ENCODE data around the gene CSNK1D. TPM values are rescaled to one million over a fixed set of nuclear protein-coding genes. Genes with fewer than 3 reads are reported as not detected.
A peak's percentile ranks its signal among the peaks of the same experiment; 100 is the strongest.

Gene CSNK1D
- total RNA-seq, 1 donor from 2014 or later: 58.9 TPM

DNA sequence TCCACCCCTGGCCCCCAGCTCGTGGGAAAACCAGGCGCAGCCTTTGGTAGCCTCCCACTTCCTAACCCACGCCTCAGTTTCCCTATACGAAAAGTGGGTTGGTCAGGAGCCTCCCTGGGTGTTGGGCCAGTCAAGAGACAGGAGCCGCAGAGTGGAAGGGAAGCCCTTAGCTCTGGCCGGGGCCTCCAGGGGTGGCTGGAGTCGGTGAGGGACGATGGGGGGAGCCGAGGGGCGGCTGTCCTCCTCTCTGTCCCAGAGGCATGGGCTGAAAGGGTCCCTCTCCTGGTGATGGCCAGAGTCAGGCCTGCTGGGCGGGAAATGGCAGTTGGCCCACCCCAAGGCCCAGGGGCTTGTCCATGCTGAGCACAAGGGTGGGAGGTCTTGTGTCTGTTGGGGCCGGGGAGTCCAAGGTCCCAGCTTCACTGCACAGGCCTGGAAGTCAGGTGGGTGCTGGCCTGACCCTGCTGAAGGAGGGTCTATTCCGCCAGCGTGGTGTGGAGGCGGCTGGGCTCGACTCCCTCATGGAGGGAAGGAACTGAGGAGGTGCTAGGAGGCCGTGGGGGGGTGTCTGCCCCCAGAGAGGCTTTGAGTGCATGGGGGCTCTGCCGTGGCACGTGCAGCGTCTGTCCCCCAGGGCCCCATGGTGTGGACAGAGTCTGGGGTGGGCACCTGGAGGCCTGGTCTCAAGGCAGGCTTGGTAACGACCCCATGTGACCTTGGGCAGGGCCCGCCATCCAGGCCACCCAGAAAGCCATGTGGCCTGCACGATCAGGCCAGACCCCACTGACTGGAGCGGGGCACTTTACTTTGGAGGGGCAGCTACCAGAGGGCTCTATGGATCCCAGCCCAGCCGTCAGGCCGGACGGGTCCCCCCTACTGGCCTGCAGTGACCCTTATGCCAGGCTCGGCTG is 43.5 kb downstream of the CSNK1D start:
- DNase-seq (ENCODE audit: low read depth, low spot score): no peak

DNA sequence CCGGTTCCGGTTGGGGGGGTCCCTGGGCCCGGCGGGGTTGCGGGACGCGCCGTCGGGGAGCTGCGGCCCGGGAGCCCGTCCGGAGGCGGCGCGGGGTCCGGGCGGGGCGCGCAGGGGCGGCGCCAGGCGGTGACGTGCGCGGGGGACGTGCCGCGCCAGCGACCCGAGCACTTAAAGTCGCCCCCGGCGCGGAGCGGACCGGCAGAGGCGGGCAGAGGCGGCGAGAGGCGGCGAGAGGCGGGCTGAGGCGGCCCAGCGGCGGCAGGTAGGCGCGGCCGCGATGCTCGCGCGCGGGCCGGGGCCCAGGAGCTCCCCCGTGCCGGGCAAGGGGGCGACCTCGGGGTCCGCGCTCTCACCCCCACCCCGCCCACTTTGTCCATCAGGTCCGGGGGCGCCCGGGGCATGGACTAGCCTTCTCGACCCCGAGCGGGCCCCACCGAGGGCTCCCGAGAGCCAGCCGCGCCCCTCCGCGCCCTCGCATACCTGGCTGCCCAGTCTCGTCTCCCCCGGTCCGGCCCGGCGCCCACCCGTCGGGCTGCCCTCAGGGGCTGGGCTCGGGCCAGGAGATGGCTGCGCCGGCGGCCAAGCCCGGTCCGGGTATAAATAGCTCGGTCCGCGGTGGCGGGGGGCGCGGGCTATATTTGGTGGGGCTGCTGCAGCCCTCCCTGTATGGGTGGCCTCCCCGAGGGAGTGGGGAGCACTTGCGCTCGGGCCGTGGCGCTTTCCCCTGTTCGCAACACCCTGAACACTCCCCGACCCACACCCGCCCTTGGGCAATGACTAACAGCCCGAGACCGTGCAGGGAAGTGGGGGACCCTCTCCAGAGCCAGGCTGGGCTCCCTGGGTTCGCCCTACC is 44.4 kb downstream of the CSNK1D start, which contains the start of gene SLC16A3:
Gene SLC16A3, plus strand, starts transcription at position 201 of the 856 bp plus-strand sequence. CDS start 6,967 bp downstream, outside the sequence.
- no peak for DNase-seq (ENCODE audit: low read depth, low spot score)

DNA sequence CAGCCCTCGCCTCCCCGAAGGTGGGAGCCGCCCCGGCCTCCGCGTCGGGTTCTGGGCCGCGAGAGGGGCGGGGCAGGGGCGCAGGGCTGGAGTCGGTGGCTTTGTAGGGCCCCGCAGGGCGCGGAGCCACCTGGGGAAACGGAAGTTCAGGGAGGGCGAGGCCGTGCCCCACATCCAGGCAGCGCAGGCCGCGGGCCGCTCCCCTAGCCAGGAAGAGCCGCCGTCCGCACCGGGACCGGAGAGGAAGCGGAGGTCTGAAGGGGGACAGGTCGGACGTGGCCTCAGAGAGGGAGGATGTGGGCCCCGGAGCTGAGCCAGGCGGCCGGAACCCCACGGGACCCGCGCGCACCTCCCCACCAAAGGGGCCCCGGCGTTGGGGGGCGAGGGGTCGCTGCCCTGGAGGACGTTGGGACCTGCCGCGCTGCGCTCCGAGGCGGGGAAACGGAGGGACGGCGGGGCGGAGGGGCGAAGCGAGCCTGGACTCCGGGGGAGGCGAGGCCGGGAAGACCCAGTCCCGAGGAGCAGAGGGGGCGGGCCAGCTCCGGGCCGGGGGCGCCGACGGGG is 45.1 kb downstream of the CSNK1D start:
- no peak for DNase-seq (ENCODE audit: low read depth, low spot score)

DNA sequence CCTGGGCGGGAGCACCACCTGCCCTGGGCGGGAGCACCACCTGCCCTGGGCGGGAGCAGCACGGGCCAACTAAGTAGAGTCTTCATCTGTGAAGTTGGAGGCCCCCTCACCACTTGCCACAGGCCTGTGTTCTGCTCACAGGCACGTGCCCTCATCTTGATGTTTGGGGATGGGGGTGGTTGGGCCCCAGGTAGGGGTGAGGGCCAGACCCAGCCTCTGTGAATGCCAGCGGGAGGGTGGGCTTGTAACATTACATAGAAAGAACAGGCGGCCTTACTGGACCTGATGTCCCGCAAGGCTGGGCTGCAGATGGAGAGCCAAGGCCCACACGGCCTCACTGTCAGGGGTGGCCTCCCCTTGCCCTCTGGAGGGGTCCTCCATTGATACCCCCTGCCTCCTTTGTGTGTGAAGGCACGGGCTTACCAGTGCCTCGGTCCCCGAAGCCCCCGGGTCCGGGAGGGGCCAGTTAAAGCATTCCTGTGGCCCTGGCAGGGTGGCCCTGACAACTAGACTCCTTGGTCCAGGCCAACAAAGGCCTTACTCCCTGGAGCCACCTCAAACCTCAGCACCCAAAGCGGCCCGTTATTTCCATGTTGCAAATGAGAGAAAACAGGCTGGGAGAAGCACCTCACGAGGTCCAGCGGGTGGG is 45.7 kb downstream of the CSNK1D start:
- no peak for DNase-seq (ENCODE audit: low read depth, low spot score)

DNA sequence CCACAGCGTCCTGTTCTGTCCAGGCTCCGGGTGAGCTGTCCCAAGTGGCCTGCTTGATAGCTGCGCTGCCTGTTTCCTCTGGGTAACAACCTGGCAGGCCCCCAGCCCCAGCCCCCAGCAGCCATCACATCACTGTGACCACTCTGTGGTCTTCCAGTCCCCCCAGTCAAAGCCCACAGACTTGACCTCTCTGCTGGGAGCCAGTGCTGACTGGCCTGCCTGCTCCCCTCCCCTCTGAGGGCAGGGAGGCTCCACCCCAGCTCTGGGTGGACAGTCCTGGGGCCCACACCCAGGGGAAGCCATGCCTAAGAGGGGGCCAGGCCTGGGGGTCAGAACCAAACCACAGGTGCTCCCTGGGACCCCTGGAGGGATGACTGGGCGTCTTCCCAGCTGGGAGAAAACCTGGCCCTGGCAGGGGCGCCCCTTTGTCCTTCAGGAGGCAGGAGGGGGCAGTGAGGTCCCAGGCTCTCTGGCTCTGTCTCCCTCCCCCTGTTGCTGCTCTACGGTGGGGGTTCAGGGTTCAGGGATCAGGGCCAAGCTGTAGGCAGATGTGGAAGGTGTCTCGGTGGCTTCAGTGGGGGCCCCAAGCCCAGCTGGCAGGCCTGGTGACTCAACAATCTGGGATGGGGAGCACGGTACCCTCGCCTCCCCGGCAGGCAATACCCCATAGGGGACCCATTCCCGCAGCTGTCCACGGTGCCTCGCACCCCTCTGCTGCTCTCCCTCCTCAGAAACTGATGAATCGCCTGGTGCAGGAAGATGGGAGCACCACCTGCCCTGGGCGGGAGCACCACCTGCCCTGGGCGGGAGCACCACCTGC is 46.5 kb downstream of the CSNK1D start:
- no peak for DNase-seq (ENCODE audit: low read depth, low spot score)

DNA sequence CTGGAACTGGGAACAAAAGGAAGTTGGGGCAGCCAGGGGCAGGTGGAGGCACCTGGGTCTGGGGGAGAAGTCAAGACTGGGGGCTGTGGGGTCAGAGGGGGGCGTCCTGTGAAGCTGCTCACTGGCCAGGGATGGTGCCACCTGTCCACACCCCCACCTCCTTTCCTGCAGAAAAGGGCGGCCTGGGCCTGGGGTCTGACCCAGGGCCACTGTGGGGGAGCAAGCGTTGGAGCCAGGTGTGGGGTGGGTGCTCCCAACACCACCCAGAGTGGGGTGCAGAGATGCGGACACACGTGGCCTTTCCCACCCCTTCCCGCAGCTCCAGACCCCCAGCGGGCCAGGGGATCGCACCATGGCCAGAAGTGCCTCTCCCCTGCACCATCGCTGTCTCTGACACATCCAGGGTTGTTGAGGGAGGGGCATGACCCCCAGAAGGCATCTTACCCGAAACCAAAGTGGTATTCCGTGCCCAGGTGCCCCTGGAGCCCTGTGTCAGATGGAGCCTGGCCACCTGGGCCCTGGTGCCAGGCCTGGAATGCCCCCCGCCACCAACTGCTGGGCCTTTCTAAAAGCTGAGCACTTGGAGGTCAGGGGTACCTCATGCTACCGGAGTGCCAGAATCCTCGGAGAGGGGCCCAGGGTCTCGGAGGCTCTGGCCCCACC is 47.2 kb downstream of the CSNK1D start:
- no peak for DNase-seq (ENCODE audit: low read depth, low spot score)

DNA sequence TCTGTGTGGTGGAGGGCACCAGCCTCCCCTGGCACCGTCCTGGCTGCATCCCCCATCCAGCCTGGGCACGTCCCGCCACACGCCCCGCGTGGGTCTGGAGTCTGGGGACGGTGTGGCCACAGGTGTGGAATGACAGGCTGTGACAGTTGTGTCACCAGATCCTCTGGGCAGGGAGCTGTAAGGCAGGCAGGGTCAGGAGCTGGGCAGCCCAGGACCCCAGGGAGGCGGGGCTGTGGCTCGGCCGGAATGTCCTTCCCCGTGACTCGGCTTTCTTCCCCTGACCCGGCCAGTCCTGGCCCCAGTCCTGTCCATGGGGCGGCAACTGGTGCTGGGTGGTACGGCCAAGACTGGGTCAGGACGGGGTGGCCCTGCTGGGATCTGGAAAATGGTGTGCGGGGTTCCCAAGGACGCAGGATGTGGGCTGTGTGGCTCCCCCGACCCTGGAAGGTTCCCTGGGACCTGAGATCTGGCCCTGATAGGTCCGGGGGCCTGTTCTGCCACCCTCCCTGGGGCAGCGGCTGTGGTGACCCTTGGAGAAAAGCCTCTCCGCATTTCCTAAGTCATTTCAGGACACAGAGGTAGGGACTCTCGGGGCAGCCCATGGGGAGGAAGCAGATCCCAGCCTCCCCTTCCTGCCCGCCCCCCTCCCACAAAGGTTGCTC is 48.0 kb downstream of the CSNK1D start:
- DNase-seq (ENCODE audit: low read depth, low spot score): no peak

DNA sequence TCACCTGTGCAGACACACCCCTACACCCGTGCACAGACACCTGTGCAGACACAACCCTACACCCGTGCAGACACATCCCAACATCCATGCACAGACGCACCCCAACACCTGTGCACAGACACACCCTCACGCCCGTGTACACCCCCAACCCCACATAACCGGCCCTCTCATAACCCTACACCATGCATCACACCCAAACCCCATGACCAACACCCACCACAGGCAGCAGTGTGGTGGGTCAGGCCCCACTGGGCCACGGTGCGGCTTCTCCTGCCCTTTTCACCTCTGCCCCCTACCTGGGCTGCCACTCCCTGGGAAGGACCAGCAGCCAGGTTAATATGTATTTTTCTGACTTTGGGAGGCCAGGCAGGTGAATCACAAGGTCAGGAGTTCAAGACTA is 48.8 kb downstream of the CSNK1D start:
- DNase-seq (ENCODE audit: low read depth, low spot score): no peak

DNA sequence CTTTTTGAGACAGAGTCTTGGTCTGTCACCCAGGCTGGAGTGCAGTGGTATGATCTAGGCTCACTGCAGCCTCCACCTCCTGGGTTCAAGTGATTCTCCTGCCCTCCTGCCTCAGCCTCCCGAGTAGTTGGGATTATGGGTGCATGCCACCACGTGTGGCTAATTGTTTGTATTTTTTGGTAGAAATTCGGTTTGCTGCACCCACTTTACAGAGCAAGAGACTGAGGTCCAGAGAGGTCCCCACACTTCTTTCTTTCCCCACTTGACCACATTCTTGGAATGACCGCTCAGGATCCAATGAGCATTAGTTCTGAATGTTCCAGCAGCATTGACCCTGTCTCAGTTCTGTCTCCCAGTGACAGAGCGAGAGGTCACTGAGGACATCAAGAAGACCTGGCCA is 50.0 kb downstream of the CSNK1D start:
- DNase-seq (ENCODE audit: low read depth, low spot score): no peak

DNA sequence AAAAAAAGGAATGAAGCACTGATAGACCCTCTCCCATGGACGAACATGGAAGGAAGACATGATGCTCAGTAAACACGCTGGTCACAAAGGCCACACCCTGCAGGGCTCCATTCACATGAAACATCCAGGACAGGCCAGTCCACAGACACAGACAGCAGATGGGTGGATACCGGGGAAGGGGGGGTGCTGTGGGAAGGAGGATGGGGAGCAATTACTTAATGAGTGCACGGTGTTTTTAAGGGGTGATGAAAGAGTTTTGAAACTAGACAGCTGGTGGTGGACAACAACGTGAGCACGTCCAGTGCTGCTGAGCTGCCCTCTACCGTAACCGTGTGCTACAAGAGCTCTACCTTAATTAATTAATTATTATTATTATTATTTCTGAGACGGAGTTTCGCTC is 50.7 kb downstream of the CSNK1D start:
- DNase-seq (ENCODE audit: low read depth, low spot score): no peak

DNA sequence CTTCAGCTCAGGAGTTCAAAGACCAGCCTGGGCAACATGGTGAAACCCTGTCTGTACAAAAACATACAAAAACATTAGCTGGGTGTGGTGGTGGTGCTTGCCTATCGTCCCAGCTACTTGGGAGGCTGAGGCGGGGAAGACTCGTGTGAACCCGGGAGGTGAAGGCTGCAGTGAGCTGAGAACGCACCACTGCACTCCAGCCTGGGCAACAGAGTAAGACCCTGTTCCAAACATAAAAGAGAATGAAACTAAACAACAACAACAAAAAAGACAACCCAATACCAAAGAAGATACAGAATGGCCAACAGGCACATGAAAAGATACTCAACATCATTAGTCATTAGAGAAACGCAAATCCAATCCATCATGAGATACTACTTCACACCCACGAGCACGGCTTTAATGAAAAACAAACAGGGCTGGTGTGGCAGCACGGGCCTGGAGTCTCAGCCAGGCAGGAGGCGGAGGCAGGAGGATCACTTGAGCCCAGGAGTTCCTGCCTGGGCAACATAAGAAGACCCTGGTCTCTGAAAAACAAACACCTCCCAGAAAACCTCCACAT is 52.1 kb downstream of the CSNK1D start:
- no peak for DNase-seq (ENCODE audit: low read depth, low spot score)

DNA sequence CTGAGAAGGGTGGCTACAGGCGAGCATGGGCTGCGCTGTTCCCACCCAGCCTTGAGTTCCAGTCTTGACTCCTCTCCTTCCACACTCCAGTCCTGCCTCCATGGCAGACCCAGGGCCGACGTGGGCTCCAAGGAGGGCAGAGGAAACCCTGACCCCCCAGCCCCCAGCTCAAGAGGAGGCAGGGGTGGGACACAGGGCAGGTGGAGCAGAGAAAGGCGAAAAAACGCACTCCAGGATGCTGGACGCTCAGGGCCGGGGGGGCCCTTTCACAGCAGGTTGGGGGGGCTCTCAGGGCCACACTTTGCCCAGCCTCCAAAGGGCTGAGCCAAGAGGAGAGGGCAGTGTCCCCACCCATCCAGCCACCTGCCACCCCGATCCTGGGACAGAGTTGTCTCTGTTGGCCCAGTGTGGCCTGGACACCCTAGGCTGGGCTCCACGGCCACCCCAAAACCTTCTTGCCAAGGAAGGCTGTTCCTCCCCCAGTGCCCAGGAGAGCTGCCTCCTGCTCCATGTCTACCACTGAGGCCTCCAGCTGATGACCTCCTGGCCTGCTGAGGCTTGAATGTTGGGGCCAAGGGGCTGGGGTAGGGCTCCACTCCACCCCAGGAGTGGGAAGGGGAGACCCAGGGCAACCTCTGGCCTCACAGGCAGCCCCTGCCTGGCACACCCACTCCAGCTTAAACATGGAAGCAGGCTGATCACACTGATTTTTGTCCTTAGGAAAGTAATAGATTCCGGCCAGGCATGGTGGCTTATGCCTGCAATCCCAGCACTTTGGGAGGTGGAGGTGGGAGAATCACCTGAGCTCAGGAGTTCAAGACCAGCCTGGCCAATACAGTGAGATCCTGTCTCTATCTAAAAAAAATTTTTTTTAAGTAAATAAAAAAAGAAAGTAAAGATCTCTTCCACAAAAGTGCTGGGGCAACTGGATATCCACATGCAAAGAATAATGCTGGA is 53.5 kb downstream of the CSNK1D start:
- no peak for DNase-seq (ENCODE audit: low read depth, low spot score)

DNA sequence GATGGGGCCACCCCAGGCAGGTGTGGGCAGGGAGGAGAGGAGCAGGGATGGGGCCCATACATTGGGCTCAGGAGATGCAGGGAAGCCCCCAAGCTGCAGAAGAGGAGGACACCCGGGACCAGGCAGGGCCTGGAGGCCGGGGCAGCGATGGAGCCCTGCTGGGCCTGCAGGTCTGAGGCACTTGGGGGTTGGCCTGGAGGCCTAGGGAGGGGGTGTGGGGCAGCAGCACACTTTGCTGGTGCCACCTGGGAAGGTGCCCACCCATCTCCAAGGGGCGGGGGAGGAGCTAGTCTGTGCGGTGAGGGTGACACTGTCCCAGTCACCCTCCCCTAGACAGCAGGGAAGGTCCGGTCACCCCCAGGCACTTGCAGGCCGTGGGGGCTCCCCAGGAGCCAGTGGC is 54.4 kb downstream of the CSNK1D start:
- DNase-seq (ENCODE audit: low read depth, low spot score): no peak

DNA sequence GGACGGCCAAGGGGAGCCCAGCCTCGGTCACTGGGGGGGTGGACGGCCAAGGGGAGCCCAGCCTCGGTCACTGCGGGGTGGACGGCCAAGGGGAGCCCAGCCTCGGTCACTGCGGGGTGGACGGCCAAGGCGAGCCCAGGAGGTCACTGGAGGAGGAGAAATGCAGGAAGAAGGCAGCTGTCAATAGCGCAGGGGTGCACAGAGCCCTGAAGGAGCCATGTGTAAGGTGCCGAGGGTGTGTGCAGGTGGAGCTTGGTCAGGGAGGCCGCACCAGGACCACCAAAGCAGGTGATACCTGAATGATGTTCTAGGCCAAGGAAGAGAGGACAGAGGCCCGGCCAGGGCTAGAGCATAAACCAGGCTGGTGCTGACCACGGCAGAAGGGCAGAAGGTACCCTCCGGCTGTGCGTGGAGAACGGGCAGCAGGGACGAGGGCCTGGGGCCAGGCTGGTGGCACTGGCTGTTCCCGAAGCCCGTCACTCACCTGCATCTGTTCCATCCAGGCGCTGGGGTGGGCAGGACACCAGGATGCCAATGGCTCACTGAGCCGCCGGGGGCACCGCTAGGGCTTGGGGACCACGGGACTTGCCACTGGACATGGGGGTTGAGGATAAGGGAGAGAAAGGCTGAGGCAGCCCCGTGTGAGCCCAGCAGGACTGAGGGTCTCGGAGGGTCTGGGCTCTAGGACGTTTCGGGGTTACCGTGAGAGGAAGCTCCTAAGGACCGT is 55.0 kb downstream of the CSNK1D start:
- no peak for DNase-seq (ENCODE audit: low read depth, low spot score)

DNA sequence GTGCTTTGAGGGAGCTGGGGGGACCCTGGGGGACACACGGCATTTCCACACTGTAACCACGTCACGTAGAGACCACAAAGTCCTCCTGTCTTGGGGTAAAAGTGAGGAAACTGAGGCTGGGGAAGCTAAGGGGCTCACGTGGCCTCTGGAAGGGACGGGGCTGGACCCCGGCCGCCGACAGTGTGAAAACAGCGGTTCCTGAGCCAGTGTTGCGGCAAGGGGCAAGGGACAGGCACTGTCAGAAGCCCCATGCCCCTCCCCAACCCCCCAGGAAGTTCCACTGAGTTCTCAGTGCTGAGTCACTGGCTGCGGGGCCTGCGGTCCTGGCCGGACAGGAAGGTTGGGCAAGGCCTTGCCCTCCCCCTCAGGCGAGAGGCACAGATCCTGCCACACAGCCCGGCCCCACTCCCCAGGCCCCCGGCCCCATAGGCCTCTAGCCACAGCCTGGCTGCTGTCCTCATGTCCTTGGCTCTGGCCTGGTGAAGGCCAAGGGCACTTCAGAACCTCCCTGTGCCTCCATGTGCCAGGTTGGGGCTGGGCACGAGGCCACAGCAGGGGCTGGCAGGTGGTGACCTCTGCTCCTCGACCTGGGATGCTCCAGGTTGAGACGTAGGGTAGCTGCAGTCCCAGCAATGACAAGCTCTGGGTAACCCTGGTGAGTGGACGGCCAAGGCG is 55.8 kb downstream of the CSNK1D start:
- DNase-seq (ENCODE audit: low read depth, low spot score): peak; percentile 68

DNA sequence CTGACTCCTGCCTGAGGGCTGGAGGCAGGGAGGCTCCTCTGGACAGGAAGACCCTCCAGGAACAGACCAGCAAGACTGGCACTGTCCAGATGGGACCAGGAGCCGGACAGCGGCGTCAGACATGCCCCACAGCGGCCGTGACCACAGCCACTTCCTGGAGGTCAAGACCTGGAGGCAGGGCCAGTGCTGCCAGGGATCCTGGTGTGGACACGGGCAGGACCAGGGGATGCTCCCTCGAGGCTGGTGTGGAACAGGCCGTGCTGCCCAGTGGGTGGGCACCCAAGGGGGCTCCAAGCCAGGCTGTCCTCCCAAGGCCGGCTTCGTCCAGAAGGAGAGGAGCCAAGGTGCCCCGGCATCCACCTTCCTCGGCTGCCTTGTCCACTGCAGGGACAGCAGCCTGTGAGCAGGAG is 56.4 kb downstream of the CSNK1D start:
- DNase-seq (ENCODE audit: low read depth, low spot score): no peak
